Subcutaneous adipose tissue (tissue), 4 donors: ENCODE data around the gene DIP2C. TPM values are rescaled to one million over a fixed set of nuclear protein-coding genes. Genes with fewer than 3 reads are reported as not detected.

Experiments used
- total RNA-seq, 4 donors: library from RNA; depleted of rRNA; stranded (reverse); fragments of >200 nt; gene quantifications; one replicate each; pipeline ENCODE4 v1.1.0, GENCODE V29; 2016
- TF ChIP-seq, protein P1 (sequence below): fragments of 450-650 bp; IDR thresholded peaks from one replicate; pipeline ENCODE4 v1.5.1; 2016; ENCODE audit warnings: low read depth, mild to moderate bottlenecking, control low read depth, antibody characterized with exemption, moderate library complexity

Gene DIP2C
- total RNA-seq, 4 donors from 2014 or later = 32.1 to 64.0 (median 40.5) TPM

DNA sequence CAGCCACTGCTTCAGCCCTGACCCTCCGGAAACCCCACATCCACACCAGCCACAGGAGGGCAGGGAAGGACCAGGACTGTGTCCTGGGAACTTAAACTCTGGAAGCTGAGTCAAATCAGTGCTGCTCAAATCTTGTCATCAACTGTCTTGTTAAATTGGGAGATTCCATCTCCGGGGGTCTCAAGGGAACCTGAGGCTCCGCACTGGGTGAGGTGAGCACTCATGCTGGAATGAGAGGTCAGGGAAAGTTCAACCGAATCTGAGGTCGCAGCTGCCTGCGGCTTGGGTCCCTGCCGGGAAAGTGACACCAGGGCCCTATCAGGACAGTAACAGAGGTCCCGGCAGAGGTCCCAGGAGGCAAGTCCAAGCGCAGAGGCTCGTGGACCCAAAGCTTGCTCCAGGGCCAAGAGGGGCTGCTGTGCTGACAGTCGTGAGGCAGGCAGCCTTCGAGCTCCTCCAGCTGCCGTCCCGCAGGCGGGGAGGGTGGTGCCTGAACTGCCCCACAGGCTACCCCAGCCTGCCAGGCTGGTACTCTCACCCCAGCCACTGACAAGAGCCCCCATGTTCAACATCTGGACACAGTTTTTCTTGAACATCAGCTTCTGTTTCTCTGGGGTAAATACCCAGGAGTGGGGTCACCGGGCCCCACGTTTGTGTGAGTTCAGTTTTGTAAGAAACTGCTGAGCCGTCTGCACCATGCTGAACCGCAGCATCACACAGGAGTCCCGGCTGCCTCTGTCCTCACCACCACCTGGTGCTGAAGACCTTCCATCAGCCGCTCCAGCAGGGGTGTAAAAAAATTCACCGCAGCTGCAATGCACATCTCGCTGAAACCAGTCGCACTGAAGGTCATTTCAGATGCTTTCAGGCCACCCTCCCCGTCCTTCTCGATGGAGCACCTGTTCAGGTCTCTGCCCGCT is 101.0 kb downstream of the DIP2C start:
- TF ChIP-seq, protein P1, sequence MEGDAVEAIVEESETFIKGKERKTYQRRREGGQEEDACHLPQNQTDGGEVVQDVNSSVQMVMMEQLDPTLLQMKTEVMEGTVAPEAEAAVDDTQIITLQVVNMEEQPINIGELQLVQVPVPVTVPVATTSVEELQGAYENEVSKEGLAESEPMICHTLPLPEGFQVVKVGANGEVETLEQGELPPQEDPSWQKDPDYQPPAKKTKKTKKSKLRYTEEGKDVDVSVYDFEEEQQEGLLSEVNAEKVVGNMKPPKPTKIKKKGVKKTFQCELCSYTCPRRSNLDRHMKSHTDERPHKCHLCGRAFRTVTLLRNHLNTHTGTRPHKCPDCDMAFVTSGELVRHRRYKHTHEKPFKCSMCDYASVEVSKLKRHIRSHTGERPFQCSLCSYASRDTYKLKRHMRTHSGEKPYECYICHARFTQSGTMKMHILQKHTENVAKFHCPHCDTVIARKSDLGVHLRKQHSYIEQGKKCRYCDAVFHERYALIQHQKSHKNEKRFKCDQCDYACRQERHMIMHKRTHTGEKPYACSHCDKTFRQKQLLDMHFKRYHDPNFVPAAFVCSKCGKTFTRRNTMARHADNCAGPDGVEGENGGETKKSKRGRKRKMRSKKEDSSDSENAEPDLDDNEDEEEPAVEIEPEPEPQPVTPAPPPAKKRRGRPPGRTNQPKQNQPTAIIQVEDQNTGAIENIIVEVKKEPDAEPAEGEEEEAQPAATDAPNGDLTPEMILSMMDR = no peak

- TF ChIP-seq, protein P1 = no peak
Observed at GRCh38 chr10:586716-587115, 102.8 kb downstream of the DIP2C start.

DNA sequence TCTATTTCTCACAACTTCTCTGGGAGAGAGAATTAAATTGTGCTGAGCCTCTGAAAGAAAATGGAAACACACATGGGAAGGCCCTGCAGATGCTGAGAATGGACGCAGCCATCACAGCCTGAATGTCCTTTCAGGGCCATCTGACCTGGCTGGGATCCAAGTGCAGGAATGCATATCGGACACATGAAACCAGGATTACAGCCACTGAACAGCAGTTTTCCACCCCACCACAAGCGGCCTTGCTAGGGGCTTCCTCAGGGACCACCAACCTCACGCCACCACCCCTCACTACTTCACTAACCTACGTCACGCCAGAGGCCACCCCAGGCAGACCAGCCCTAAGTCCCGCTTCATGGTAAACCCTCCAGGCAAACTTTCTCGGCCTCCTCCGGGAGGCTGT is 103.3 kb downstream of the DIP2C start:
- TF ChIP-seq, protein P1 = no peak

- TF ChIP-seq, protein P1 = no peak
Observed at GRCh38 chr10:585502-585901, 104.0 kb downstream of the DIP2C start.

GRCh38 chr10:583433-583832 is 106.0 kb downstream of the DIP2C start:
- TF ChIP-seq, protein P1 = no peak

DNA sequence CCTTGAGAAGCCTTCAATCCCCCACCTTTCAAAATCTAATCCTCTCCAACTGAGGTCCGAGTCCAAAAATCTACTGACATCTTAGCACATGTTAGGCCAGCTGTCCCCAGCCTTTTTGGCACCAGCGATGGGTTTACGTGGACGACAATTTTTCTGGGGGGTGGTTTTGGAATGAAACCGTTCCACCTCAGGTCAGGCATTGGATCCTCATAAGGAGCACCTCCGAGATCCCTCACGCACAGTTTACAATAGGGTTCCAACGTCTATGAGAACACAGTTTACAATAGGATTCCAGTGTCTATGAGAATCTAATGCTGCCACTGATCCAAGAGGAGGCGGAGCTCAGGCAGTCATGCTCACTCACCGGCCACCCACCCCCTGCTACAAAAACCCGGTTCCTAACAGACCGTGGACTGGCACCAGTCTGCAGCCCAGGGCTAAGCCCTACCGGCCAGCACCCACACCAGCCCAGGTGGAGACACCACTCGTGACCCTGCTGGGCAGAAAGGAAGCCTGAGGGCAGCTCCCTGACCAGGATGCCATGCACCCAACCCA is 107.6 kb downstream of the DIP2C start:
- TF ChIP-seq, protein P1 = no peak

DNA sequence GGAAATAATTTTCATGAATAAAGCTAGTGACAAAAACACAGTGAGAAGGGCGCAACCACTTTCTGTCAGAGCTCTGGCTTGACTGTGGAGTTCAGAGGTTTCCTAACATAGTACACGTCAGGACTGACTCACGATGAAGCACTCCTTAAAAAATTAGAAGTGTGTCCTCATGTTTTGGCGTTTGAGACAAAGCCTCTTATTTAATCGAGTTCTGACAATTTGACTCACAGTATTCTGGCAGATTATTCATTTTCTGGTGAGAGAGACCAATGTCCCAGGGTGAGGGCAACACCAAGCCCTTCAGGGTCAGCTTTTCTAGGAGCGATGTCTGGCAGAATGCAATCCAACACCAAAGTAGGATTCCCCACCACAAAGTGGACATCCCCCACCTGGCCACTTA is 108.7 kb downstream of the DIP2C start:
- TF ChIP-seq, protein P1 = no peak
